T-helper 9 cell (primary cell): ENCODE results near the gene GPR3.

Experiments
- DNase-seq: peaks from one replicate; pipeline ENCODE4 v3.0.0-alpha.2; 2020
- total RNA-seq, 2 donors: gene quantifications; one replicate each; lab custom pipeline; 2026; lab: John Stamatoyannopoulos, UW

The GPR3 gene, protein sequence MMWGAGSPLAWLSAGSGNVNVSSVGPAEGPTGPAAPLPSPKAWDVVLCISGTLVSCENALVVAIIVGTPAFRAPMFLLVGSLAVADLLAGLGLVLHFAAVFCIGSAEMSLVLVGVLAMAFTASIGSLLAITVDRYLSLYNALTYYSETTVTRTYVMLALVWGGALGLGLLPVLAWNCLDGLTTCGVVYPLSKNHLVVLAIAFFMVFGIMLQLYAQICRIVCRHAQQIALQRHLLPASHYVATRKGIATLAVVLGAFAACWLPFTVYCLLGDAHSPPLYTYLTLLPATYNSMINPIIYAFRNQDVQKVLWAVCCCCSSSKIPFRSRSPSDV
- 0 reads per million in 2 donors for total RNA-seq

DNA sequence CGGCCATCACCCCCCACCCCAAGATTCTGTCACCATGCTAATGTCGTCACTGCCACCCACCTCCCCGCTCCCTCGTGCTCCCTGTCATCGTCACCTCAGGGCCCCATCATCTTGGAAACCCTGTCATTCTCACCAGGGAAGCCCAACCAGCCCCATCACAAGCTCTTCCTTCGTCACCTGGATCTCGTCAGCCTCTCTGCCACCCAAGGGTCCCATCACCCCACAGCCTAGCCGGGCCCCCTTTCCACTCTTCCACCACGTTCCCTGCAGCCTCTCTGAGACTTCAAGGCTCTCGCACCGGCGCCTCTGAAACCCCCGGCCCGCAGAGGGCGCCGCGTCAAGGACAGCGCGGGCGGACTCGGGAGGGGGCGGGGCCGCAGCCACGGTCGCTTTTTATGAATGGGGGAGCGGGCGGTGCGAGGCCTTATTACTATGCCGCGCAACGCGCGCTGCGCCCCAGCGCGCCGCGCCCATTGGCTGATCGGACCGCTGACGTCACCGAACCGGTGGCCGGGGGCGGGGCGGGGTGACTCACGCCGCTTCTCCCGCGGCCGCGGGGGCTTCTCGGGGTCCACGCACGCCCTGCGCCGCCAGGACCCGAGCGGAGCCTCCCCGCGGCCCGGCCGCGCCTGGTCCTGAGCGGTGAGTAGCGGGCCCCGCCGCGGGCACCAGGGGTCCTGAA is at the start of gene GPR3:
Gene GPR3, plus strand, starts transcription at position 527 of the 682 bp plus-strand sequence. CDS start 1,177 bp downstream, outside the sequence.
- peak; percentile 95 for DNase-seq

DNA sequence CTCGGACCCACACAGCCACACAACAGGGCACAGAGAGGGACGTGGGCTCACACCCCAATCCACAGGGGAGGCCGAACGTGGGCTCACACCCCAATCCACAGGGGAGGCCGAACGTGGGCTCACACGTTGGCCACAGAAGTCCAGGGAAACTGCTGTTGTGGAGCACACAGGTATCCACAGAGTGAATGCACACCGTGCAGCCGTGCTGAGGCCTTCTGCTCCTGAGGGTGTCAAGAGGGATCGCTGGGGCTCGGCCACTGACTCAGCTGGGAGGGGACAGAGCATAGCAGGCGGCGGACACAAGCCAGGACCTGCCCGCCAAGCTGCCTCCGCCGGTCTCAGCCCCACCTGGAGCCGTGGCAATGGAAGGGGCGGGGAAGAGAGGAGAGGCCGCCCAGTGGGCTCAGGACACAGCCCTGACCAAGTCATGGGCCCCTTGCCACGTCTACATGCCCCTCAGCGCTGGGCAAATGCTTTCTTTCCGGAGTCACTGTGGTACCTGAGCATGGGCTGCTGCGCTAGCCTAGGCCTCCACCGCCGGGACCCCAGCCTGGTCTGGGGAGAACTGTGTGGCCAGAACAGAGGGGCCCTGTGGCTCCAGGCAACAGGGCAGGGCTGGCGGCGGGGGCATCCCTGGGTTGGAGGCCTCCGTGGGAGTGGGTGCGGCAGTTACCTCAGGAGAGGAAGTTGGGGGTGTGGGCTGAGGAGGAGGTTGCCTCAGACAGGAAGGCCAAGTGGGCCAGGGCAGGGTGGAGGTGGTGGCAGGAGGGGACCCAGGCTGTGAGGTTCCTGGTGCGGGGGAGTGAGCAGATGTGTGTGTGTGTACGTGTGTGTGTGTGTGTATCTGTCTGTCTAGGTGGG is 49.4 kb upstream of the GPR3 start:
- peak; percentile 72 for DNase-seq

DNA sequence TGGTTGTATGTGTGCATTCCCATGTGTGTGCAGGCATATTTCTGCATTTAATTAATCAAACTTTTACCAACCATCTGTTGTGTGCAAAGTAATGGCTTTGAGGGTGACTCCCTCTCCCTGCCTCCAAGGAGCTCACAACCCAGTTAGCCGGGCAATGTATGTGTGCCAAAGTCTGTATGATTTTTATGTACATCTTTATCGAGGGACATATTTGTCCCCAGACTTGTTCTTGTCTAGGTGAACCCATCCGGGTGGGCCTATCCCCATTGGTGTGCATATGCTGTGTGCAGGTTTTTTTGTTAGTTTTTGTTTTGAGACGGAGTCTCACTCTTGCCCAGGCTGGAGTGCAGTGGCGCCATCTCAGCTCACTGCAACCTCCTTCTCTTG is 48.8 kb upstream of the GPR3 start:
- no peak for DNase-seq

DNA sequence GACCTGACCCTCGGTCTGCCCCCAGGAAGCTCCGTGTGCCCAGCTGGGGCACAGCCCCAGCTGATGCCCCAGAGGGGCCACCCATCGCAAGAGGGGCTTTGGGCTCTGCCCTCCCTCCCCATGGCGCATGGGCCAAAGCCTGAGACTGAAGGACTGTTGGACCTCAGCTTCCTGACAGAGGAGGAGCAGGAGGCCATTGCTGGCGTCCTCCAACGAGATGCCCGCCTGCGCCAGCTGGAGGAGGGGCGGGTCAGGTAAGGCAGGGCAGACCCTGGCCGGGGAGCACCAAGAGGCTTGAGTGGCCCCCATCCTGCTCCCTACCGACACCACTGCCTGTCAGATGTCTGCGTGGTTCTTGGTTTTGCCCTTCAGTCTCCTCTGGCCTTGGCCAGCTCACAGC is 47.1 kb upstream of the GPR3 start:
- DNase-seq: no peak

DNA sequence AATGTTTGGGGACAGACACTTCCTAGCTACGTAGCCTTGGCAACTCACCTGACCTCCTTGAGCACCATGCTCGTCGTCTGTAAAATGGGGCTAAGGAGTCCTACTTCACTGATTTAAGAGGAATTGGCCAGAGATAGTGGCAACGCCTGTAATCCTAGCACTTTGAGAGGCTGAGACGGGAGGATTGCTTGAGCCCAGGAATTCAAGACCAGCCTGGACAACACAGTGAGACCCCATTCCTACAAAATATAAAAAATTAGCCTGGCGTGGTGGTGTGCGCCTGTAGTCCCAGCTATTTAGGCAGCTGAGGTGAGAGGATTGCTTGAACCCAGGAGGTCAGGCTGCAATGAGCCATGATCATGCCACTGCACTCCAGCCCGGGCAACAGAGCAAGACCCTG is 46.1 kb upstream of the GPR3 start:
- no peak for DNase-seq

DNA sequence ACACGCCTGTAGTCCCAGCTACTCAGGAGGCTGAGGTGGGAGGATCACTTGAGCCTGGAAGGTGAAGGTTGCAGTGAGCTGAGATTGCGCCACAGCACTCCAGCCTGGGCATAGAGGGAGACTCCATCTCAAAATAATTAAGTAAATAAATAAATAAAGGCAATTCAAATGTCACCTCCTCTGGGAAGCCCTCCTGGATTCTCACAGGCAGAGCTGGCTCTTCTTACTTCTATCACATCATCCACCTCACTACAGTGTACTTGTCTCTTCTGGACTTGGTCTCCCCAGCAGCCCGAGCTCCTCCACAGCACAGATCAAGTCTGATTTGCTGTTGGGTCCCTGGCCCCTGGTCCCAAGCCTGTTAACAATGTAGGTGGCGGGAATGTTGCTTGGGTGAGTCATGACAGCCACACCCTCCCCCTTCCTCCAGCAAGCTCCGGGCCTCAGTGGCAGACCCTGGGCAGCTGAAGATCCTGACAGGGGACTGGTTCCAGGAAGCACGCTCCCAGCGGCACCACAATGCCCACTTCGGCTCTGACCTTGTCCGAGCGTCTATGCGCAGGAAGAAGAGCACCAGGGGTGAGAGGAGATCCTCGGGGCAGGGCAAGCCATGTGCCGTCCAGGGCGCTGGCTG is 45.3 kb upstream of the GPR3 start:
- DNase-seq: no peak

DNA sequence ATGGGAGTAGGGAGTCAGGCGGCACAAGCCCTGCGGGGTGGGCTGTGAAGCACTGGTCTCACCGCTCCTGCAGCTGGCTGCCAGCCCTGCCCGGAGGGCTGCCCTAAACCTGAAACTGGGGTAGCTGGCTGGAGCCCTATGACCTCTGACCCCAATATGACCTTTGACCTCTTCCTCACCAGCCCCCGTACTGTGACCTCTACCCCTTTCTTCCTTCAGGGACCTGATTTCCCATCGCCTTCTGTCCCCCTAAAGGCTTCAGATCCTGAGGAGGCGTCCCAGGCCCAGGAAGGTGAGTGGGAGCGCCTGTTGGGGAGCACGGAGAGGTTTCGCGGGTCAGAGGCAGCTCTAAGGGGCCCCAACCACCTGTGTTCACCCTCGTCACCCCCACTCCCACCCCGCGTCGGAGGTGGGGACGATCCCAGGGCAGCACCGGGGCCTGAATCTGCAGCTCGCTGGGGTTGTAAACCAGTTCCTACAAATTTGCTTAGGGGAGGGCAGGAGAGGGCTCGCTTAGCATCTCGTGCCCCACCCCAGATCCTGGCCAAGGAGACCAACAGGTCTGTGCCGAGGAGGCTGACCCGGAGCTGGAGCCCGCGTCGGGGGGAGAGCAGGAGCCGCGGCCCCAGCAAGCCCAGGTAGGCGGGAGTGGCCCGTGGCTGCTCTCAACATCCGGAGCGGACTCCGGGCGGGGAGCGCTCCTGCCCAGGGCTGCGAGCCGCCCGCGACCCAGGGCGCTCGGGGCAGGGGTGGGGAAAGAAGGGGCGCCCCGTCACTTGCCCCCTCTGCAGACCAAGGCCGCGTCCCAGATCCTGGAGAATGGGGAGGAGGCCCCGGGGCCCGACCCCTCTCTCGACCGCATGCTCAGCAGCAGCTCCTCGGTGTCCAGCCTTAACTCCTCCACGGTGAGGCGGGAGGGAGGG is 43.3 kb upstream of the GPR3 start:
- DNase-seq: no peak

DNA sequence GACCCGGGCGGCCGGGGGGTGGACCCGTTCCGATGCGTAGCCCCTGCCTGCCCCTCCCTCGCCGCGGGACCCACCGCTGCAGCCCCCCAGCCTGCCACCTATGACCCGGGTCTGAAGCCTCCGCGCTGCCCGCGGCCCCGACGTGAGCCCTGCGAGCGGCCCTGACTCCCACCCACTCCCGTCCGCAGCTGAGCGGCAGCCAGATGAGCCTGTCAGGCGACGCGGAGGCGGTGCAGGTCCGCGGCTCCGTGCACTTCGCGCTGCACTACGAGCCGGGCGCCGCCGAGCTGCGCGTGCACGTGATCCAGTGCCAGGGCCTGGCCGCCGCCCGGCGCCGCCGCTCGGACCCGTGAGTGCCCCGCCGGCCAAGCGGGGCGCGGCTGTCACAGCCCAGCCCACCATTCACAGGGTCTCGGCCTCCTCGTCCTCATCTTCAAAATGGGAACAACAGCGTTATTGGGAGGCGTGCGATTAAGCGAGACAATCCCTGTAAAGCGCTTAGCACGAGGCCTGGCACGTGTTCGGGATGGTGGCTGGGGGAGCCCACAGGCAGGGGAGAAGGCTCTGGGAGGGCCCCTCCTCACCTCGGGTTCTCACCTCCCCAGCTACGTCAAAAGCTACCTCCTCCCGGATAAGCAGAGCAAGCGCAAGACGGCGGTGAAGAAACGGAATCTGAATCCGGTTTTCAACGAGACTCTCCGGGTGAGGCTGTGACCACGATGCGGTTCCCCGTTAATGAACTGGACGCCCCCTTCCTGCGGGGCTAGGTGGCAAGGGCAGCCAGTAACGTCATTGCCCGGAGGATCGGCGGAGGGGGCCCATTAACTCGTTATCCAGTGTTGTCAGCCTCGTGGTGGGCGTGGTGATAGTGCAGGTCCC is 42.4 kb upstream of the GPR3 start:
- DNase-seq: no peak

DNA sequence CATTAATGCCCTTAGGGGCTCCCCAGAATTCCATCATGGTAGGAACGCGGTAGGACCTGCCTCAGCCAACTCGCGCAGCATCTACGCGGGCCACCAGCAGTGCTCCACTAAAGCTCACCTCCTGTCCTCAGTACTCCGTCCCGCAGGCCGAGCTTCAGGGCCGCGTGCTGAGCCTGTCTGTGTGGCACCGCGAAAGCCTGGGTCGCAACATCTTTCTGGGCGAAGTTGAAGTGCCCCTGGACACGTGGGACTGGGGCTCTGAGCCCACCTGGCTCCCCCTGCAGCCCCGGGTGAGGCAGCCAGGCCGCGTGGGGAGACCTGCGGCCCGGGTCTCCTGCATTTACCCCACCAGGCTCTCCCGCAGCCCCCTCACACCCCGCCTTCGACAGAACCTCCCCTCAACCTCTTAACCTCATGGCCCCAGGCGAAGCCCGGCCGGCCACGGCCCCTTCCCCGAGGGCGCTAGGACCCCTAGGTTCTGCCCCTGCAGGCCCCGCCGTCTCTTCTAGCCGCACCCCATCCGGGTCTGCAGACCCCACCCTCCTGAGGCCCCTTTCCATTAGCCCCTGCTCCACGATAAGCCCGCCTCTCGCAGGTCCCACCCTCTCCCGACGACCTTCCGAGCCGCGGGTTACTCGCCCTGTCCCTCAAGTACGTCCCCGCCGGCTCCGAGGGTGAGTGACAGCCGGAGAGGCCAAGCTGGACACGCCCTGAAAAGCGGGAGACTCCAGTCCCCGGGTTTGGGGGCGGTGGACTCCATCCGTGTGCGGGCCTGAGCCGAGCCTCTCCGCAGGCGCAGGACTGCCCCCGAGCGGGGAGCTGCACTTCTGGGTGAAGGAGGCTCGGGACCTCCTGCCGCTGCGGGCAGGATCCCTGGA is 41.5 kb upstream of the GPR3 start:
- DNase-seq: no peak

DNA sequence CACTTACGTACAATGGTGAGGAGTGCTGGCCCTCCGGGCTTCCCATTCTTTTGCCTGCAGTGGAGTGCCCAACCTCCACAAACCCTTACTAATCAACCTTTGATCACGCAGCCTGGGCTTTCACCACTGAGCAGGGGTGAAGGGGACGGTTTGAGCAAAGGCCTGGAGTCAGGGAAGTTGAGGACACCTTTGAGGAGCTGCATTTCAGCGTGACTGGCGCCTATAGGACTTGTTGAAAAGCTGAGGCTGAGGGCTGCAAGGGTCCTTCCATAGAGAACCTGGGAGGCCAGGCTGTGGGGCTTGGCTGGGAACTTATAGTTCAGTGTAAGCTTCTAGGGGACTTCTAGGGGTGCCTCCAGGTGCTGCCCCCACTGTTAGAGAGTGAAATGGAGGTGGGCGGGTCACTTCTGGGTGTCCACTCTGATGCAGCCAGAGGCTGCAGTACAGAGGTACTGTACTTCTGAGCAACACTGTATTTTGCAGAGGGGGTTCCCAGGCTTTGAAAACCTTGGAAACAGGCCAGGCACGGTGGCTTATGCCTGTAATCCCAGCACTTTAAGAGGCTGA is 40.8 kb upstream of the GPR3 start:
- DNase-seq: no peak

DNA sequence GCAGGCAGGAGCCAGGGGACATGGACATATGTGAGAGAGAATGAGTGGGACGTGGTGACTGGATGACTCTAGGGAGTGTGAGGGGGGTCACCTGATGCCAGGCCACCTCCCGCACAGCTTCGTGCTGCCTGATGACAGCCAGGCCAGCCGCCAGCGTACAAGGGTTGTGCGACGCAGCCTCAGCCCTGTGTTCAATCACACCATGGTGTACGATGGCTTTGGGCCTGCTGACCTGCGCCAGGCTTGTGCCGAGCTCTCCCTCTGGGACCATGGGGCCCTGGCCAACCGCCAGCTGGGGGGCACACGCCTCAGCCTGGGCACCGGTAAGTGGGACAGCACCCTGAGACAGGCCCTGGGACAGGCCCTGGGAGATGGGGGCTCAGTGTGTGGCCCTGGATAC is 39.3 kb upstream of the GPR3 start:
- no peak for DNase-seq

DNA sequence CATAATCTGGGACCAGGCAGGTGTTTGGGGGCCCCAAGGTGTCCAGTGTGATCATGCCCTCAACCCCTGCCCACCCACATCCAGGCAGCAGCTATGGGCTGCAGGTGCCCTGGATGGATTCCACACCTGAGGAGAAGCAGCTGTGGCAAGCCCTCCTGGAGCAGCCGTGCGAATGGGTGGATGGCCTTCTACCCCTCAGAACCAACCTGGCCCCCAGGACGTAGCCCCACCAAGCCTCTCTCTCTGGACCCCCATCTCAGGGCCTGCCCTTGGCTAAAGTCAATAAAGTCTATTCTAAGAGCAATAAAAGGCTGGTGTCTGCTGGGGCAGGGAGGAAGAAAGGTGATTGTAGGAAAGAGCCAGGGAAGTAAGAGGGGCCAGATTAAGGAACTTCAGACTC is 38.8 kb upstream of the GPR3 start:
- DNase-seq: no peak

DNA sequence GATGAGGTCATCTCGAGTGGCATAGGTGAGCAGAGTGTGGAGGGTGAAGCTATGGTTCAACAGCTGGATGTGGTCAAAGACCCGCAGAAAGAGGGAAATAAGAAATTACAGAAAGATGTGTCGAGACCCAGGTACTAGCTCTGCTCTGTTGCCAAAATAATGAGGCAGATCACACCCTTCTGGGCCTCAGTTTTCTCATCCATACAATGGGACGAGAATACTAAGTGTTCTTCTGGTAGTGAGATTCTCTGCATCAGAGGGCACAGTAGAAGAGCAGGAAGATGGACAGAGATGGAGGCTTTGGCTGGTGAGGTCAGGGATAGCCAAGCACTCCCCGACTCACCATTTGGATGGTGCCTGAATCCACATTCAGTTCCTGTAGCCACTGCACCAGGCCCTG is 36.7 kb upstream of the GPR3 start:
- no peak for DNase-seq

DNA sequence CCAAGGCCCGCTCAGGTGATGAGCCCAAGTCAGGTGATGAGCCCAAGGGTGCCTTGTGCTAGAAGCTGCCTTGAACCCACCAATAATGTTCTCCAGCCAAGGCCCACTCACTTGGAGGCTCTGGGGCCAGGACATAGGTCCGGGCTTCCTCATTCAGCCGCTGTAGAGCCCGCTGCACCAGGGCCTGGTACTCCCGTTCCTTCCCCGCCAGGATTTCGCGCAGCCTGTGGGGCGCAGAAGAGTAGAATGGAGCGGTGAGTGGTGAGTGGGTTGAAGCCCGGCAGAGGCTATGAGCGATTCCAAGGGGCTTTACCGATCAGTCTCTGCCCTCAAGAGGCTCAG is 36.2 kb upstream of the GPR3 start:
- DNase-seq: no peak

DNA sequence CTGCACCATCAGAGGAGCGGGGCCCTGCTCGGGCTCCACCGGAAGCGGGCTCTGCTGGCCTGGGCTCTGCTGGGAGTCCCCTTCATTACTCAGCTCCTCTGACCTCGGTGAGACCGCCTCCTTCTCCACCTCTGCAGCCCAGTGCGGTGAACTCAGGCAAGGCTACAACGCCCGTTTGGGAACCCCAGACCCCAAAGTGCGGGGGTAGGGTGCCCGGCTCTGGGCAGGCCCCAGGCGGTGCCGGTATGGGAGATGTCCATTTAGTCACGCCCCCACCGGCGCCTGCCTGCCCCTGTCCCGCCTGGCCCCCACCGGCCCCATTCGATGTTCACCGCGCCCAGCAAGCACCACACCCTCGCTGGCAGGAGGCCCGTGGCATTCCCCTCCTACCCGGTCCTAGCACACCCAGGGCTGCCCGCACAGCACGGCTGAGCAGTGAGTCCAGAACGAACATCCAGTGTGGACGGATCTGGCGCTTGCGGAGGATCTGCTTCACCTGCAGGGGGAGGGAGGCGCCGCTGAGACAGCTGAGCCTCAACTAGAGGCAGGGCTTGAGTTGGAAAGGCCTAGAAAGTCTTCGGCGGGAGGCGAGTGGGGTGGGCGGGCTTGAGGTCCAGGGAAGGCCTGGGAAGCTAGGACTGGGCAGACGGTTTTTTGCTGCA is 35.7 kb upstream of the GPR3 start:
- no peak for DNase-seq

DNA sequence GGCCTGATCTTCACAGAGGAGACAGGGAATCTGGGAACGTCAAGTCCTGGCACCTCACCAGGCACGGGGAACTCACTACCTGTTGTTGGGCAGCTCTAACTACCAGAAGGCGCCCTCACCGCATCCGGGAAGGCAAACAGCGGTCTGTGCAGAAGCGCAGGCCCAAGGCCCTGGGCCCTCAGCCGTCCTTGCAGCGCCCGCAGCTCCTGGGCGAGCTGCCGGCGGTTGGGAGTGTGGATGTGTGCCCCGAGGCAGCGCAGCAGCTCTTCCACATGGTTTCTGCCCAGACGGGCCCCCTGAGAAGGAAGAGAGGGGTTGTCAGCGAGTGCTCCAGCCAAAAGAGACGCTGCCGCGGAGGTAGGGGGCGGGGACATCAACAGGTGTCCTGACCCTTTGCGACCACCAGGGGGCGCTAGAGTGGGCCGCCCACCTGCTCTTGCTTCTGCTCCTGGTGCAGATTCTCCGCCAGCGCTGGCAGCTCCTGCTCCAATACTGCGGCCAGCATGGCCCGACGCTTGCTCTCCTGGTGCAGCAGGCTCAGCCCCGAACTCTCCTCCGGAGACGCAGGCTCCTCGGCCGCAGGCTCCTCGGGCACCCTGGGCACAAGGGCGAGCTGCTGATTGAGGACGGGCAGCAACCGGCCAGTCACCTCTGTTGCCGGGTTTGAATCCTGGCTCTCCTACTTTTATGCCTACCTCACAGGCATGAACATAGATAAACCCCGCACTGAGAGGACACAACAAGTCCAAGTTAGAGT is 35.0 kb upstream of the GPR3 start:
- DNase-seq: peak; percentile 72

DNA sequence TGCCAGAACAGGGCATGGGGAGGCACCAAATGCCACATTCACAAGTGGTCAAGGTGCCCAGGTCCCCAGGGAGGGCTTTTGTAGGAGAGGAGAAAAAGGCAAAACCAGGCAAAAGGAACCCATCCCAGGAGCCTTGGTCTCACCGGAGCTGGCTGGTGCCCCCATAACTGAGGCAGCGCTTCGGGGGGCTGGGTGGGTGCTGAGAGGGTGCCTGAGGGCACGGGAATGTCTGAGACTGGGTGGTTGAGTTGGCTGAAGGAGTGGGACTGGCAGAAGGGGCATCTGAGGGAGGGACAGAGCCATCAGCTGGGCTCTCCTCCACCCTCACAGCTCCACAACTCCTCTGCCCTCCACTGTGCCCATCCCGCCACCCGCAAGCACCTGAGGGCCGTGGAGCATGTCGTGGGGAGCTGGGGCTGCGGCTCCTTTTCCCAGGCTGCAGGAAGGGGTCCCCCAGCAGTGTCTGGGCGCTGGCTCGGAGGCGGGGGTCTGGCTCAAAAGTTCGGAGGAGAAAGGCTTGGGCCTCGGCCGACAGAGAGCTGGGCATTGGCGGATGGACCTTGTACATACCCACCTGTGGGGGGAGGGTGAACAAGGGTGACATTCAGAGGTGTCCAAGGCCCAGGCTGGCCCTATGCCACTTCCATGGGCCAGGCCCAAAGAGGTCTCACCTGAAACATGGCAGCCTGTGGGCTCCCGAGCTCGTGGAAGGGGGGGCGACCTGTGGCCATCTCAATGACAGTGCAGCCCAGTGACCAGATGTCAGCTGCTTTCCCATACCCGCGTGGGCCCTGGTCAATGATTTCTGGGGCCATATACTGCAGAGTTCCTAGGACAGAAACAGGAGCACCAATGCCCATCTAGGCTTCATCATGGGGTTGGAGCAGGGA is 34.1 kb upstream of the GPR3 start:
- DNase-seq: no peak
